T-helper 22 cell (primary cell): ENCODE results near the gene STKLD1.
"Not testable (repeated sequence)": the region's sequence is repeated elsewhere in the genome, so short reads cannot be mapped to it uniquely, and the experiment has no call there.

Experiments used
- DNase-seq: peaks from one replicate; pipeline ENCODE4 v3.0.0-alpha.2; 2020; ENCODE audit warnings: low read depth

The STKLD1 gene

DNA sequence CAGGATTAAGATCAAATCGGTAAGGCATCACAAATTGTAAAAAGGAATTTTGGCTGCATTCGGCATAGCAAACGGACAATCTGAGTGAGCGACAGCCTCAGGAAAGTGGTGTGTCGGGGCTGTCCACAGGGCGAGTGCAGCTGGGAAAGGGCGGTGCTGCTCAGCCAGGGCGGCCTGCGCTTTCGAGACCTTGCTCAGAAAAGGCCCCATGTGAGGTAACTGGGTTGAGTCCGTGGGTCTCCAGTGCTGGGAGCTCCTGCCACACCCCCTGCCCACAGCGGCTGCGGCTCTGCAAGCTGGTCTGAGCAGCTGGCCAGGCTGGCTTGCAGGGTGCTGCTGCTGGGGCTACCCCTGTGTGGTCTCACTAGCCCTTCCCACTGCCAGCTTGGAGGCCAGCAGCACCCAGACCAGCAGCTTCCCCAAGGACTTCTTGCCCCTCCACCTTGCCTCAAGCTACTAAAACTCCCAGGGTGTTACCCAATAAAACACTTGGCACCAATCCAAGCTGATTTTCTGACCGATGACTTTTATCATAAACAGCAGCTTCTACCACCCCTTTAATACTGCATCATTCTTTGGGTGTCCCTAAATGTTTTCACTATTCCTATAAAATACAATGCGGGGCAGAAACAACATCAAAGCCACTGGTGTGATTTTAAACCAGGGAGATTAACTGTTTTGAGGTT, 13.7 kb upstream of the STKLD1 start:
- DNase-seq = no peak

DNA sequence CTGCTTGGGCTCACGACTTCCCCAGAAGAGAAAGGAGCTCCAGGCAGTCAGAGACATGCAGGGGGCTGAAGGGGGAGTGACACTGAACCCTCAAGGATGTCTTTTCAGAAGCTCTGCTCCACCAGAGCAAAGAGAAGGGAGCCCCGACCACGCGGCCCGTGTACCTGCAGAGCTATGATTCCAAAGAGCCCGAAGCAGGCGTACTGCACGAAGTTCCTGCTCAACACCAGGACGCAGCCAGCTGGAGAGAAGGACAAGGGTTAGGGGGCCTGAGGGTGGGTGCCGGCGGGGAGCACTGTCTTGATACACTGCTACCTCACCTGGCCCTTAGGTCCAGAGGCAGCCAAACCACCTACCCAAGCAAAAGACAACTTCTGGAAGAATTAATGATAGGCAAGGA, 9.7 kb upstream of the STKLD1 start:
- no peak for DNase-seq

DNA sequence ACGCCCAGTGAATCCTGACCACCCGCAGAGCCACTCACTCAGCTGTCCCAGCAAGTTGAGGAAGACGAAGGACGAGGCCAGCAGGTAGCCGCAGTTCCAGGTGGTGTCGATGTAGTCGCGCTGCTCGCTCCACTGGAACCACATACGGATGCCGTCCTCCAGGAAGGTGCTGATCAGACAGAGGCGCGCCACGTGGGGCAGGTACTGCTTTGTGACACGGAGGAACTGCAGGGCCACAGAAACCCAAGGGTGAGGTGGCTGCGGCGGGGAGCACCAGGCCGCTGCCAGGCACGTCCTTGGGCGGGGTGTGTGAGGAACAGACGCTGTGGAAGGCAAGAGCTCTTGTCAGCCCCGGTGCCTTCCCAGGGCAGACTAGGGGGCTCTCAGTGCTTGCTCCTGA, 8.9 kb upstream of the STKLD1 start:
- DNase-seq = no peak

DNA sequence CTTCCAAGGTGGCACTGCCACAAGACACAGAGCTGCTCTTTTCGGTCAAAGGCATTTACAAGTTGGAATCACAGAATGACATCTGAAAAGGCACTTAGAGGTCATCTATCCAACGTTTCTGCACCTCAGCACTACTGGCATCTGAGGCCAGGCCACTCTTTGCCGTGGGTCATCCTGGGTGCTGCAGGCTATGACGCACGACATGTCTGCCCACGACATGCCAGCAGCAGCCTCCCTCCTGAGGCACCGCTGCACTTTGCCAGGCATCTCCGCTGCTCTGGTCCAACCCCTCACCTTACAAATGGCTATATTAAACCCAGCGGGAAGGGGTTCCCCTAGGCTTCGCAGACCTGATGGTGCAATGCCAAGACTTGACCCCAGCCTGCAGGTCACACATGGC, 8.4 kb upstream of the STKLD1 start:
- DNase-seq = no peak

DNA sequence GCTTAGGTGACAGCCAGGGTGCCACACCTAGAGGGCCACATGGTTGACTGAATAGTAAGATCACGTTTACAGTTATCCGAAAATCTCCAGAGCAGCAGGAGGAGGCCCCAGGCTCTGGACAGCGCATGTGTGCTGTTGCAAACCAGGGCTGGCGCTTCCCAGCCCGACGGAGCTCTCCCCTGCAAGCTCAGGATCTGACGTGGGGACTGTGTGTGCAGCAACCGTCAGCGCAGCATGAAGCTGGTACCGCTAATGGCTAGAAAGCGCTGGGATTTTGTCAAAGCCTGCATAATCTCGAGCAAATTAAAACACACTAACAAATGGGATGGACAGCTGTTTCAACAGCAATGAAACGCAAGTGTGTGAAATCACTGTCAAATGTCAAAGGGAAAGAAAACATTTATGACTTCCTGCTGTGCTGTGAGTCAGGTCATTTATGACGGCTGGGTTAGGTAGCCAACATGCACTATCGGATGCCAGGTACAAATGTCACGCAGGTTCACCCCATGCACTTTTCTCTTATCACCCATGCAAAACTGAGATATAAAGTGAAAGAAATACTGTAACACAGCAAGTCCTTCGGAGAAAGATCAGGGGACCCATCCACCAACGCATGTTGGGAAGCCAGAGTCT, 7.8 kb upstream of the STKLD1 start:
- no peak for DNase-seq

DNA sequence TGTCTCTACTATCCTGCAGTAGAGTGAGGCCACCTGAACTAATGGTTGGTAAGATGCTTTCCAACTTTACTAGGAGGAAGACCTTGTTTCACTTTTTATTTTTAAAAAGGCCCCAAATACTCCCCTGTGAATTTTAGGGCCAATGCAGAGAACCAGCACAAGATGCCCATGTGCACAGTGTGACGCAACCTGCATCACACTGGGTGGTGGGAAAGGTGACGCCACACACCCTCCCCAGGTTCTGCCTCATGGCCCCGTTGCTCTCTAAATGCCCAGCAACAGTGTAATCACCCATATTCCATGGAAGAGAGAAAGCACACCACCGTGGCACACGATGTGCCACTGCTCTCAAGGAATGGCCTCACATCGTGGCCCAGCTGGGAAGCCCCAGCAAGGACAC, 6.7 kb upstream of the STKLD1 start:
- no peak for DNase-seq

DNA sequence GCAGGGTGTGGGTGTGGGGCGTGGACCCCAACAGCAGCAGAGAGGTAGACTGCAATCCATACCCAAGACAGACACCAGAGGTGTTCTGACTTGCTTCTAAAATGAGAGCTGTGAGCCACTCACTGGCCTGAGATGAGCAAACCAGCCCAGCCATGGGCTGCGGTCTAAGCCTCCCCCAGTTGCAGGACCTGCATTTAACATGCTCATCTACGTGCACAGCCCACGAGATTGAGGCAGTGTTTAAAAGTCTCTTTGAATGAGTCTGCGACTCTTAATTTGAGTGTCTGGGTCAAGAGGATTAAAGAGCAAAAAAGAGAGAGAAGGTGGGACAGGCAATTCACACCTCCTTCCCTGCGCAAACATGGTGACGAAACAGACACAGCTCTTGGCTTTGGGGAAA, 6.2 kb upstream of the STKLD1 start:
- no peak for DNase-seq

DNA sequence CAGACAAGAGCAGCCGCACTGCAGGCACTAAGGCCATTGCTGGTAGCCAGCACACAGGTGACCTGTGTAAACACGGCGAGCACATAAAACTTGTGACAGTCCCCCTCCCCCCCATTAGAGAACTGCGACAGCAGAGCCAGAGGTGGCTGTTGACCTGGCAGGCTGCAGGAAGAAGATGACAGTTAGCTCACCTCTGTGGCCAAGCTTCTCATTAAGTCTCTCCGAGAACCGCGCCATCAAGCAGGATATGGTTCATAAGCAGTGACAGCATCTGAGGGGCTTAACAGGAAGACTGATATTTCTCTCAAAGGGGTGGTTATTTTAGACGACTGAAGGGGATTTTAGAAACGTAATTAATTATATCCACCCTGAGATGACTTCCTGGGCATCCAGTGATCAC, 5.5 kb upstream of the STKLD1 start:
- DNase-seq = peak; percentile 61

DNA sequence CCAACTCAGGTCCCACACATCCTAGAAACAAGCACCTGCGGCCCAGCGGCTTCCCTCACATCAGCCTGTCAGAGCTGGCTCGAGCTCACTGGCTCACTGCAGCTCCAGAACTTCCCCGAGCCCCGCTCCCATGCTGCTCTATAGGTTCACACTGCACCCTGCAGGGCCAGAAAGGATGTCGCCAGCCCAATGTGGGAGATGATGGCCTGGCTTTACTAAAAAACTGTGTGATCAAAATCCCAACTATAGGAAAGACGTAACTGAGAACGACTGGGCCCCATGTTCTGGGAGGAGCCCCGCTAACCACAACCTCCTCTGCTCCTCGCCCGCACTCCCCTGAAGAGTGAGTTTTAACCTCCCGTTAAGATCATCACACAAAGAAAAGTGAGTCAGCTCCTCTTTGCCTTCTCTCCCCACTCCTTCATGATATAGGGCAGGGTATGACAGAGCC, 4.9 kb upstream of the STKLD1 start:
- peak; percentile 69 for DNase-seq

DNA sequence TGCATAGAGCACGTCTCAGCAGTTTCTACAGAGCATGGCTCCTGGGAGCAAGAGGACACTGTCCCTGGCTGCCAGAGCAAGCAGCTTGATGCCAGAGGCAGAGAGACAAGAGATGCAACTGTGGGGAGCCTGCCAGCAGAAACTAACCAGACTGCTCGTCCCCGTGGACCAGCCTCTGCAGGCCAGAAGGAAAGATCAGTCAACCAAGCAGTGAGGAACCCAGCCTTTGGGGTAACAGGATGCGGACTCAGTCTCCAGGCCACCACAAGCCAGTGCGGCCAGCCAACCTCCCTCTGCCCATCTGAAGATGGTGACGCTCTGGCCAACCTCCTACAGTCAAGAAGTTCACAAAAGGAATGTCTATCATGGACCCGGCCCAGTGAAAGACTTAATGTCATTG, 4.0 kb upstream of the STKLD1 start:
- DNase-seq = no peak

DNA sequence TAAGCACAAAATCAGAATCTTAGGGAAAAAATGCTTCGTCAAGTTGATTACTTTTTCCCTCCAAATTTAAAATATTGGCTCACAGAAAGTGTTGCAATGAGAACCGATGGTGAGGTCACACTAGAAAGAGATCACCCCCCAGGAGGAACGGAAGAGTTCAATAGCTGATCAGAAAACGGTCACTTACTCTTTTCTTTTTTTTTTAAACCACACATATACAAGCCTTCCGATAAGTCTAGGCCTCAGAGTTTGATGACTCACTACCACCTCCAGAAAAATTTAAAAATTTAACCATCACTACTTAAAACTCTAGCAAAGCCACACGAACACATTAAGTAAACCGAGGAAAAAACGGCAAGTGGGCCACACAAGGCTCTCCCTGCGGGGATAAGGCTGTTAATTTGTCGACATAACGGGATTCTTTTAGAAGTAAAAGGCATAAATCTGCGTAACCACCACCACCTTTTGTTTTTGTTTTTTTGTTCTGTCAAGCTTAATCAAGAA, 1.5 kb upstream of the STKLD1 start:
- no peak for DNase-seq

DNA sequence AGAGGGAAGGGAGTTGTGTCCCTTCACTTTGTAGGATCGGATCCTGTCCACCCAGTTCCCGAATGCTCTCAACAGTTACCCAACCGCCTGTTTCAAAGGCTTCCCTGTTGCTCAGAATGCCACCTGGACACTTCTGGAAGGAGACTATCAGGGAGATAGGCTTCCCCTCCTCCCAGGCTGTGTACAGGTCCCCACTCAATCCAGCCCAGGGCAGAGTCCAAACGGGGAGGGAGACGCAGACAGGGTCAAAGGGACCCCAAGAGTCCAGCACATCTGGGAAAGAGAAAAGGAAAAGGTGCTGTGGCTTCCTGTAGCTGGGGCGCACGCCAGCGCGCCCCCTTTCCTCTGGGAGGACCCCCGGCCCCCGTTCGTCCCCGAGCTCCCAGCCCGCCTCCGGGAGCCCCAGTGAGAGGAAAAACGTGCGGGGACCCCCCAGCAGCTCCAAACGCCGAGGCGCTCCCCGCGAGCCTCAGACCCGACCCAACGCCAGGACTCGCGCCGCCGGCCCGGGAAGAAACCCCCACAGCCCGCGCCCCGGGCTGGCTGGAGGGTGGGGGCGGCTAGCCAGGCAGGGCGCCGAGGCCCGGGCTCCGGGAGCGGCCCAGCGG, 946 bp upstream of the STKLD1 start:
- no peak for DNase-seq

DNA sequence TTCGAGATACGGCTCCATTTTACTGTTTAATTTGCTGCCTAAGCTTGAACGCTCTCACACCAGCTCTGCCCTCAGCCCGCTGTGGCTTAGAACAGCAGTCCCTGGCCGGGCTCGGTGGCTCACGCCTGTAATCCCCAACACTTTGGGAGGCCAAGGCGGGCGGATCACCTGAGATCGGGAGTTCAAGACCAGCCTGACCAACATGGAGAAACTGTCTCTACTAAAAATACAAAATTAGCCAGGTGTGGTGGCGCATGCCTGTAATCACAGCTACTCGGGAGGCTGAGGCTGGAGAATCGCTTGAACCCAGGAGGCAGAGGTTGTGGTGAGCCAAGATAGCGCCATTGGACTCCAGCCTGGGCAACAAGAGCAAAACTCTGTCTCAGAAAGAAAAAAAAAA, 1.1 kb downstream of the STKLD1 start:
- DNase-seq = not testable (repeated sequence)

DNA sequence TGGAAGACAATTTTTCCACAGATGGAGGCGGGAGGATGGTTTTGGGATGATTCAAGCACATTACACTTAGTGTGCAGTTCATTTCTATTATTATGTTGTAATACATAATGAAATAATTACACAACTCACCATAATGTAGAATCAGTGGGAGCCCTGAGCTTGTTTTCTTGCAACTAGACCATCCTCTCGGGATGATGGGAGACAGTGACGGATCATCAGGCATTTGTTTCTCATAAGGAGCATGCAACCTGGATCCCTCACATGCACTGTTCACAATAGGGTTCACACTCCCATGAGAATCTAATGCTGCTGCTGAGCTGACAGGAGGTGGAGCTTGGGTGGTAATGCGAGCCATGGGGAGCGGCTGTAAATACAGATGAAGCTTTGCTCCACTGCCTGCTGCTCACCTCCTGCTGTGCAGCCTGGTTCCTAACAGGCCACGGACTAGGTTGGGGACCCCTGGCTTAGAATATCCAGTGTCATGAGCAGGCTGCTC, 1.6 kb downstream of the STKLD1 start:
- no peak for DNase-seq

DNA sequence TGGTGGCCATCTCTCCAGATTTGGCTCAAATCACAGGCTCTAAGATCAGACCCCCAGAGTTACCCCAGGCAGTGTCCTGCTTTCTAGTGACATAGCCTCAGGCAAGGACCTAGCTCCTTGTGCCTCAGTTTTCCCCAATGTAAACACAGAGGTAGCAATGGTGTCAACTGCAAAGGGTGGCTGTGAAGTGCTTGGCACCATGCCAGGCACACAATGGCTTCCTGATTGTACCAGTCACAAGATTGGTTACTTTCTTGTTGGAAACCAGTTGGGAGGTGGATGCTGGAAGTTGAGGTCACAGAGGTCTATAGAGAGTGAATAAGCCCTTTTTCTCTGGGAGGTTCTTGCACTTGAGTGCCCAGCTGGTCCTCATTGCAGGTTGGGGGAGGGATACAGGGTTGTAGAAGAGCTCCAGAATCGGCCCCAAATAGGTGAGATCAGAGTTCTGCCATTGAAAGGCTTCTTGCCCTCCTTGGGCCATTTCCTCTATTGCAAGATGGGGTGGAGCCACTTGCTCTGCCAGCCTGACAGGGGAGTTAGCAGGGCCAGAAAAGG, 2.3 kb downstream of the STKLD1 start:
- DNase-seq = no peak

DNA sequence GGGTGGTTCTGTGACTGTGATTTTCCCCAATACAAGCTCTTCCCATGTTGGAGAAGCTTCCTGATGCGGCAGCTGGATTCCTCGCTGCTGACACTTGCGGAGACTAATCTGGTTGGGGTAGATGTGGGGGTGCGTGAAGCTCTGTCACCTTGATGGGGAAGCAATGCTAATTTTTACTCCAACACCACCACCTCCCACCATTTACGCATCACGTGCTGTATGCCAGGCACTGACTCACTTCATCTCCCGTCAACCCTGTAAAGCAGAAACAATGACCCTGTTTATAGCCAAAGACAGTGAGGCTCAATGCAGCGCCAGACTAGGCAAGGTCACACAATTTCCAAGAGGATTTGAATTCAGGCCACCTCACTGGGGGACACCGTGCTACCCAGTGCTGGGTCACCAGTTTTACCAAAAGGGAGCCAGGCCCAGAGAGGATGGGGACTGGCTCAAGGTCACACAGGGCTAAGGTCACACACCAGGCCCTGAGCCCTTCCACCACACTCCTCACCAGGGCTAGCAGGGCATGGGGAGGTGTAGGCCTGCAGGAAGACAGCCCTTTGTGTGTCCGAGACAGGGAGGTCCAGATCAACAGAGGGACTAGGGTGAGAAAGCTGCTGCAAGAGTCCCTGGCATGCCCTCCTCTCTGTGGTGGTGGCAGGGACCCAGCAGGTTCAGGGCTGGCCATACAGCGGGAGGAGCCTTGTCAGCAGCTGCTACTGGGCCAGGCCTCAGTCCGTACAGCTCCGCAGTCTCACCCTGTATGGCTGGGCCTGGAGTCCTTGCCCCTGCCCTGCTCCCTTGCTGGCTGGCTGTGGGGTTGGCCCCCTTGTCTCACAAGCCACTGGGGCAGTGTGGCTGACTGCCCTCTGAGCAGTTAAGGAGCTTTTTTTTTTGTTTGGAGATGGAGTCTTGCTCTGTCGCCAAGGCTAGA, 3.3 kb downstream of the STKLD1 start:
- DNase-seq = no peak

DNA sequence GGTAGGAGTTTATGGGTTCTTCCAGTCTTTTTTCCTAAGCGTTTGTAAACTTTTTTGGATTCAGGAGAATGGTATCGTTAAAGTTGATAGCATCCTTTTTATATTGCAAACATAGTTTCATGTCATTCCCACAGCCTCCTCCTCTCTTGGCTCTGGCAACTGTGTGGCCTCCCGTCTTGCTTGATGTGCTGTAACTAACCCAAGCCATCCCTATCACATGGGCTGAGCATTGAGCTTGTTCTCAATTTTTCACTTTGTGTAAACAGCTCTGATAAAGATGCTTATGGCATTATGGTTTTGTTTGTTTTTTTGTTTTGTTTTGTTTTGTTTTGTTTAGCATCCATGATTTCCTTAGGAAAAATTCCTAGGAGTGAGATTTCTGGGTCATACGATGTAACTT, 4.6 kb downstream of the STKLD1 start:
- no peak for DNase-seq

DNA sequence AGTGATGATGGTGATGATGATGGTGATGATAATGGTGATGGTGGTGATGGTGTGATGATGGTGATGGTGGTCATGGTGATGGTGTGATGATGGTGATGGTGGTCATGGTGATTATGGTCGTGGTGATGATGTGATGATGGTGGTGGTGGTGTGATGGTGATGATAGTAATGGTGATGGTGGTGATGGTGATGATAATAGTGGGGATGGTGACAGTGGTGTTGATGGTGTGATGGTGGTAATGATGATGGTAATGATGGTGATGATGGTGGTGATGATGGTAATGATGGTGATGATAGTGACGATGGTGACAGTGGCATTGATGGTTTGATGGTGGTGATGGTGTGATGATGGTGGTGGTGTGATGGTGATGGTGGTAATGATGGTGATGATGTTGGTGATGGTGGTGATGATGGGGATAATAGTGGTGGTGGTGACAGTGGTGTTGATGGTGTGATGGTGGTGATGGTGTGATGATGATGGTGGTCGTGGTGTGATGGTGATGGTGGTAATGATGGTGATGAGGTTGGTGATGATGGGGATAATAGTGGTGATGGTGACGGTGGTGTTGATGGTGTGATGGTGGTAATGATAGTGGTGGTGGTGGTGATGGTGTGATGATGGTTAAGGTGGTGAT, 6.5 kb downstream of the STKLD1 start:
- DNase-seq = no peak

DNA sequence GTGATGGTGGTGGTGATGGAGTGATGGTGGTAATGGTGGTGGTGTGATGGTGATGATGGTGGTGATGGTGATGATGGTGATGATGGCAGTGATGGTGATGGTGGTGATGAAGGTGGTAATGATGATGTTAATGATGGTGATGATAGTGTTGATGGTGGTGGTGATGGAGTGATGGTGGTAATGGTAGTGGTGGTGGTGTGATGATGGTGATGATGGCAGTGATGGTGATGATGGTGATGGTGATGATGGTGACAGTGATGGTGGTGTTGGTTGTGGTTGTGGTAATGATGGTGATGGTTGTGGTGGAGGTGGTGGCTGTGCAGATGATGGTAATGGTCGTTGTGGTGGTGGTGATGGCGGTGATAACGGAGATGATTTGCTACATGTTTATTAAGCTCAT, 7.3 kb downstream of the STKLD1 start:
- no peak for DNase-seq

DNA sequence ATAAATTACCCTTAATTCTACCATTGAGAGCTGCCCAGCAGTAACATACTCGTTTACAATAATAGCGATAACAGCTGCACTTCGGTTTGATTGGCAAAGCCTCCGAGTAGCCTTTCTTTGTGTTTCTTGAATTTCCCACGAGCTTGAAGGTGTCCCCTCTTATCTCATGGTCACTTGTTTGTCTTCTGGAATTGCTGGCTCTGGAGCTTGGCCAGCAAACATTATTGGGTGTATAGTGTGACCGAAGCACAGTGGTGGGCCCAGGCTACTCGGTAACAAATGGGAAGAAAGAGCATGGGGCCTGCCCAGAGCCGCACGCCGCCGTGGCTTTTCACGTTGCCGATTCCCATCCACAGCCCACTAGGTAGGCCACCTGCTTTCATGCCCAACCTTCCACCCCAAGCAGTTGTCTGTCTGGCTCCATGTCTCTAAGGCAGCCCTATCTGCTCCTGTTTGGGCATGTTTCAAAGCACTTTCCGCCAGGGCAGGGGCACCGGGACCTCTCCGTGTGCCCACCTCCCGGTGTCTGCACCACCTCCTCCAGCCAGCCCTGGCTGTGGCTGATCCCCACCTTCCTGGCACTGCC, 8.7 kb downstream of the STKLD1 start:
- no peak for DNase-seq

DNA sequence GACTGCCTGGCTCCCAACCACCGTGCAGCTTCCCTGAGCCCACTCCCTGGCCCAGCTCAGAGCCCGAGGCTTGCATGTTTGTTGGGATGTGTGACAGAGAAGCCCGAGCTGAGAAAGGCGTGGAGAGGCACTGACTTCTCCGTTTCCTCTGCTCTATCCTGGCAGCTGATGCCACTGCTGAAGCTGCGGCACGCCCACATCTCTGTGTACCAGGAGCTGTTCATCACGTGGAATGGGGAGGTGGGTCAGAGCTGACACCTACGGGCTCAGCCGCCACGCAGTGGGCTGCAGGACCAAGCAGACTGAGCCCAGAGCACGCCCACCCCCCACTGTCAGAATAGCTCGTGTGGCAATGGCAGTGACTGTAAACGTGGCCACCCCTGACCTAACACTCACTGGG, 9.3 kb downstream of the STKLD1 start:
- DNase-seq = no peak
